Progenitor cell of endocrine pancreas (in vitro differentiated cells): ENCODE results near the gene POF1B. TPM values are rescaled to one million over a fixed set of nuclear protein-coding genes. Genes with fewer than 3 reads are reported as not detected.
"Not testable (repeated sequence)": the region's sequence is repeated elsewhere in the genome, so short reads cannot be mapped to it uniquely, and the experiment has no call there.

ENCODE experiments used
- DNase-seq: peaks from one replicate; pipeline ENCODE4 v3.0.0; 2021; ENCODE audit warnings: low spot score; ENCODE audit not compliant: unreplicated experiment
- H3K27ac Mint-ChIP-seq: 2 replicates; pipeline ENCODE4 v1.8.0; 2021; ENCODE audit warnings: mild to moderate bottlenecking, moderate library complexity, mixed read lengths
- H3K27me3 Mint-ChIP-seq: 2 replicates; pipeline ENCODE4 v1.8.0; 2021; ENCODE audit warnings: mixed read lengths
- H3K36me3 Mint-ChIP-seq: 2 replicates; pipeline ENCODE4 v1.8.0; 2022; ENCODE audit warnings: mixed read lengths; ENCODE audit not compliant: insufficient read depth
- H3K4me1 Mint-ChIP-seq: 2 replicates; pipeline ENCODE4 v1.8.0; 2021; ENCODE audit warnings: low read depth, mixed read lengths
- H3K4me3 Mint-ChIP-seq: 2 replicates; pipeline ENCODE4 v1.8.0; 2021; ENCODE audit warnings: low read depth, mild to moderate bottlenecking, moderate library complexity, mixed read lengths
- H3K9me3 Mint-ChIP-seq: 2 replicates; pipeline ENCODE4 v1.8.0; 2021; ENCODE audit warnings: low read depth, mixed read lengths
- total RNA-seq: library from RNA; stranded (reverse); gene quantifications from 2 replicates; pipeline ENCODE4 v1.2.1, GENCODE V29; 2021
- TF ChIP-seq, protein P1 (sequence below): fragments of 200-600 bp; sonication (generic); IDR thresholded peaks from one replicate; pipeline ENCODE4 v1.5.0; 2021; ENCODE audit warnings: antibody characterized with exemption, mild to moderate bottlenecking; ENCODE audit not compliant: unreplicated experiment

The POF1B gene
- total RNA-seq, 1 donor from 2014 or later = 0.36 TPM

GRCh38 chrX:85345523-85345922 lies 33.9 kb downstream of the POF1B start:
- no peaks in the 10 kb centered on the region for H3K36me3 Mint-ChIP-seq

DNA sequence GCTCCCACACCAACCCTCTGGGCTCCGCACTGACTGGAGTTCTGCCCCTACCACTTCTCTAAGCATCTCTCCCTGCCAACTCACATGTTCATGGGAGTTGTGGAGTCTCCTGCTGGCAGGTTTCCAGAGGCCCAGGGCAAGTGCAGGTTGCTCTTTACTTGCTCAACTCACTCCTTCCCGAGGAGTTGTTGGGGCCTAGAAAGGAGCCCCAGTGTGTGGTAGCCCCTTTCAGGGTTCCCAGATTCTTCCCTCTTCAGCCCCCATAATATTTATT lies 52.5 kb downstream of the POF1B start:
- H3K27ac Mint-ChIP-seq = no peak overlapping the region
- H3K4me1 Mint-ChIP-seq = no peaks in the 10 kb centered on the region
- H3K36me3 Mint-ChIP-seq = no peaks in the 10 kb centered on the region
- no peak overlapping the region for H3K4me3 Mint-ChIP-seq
- TF ChIP-seq, protein P1, sequence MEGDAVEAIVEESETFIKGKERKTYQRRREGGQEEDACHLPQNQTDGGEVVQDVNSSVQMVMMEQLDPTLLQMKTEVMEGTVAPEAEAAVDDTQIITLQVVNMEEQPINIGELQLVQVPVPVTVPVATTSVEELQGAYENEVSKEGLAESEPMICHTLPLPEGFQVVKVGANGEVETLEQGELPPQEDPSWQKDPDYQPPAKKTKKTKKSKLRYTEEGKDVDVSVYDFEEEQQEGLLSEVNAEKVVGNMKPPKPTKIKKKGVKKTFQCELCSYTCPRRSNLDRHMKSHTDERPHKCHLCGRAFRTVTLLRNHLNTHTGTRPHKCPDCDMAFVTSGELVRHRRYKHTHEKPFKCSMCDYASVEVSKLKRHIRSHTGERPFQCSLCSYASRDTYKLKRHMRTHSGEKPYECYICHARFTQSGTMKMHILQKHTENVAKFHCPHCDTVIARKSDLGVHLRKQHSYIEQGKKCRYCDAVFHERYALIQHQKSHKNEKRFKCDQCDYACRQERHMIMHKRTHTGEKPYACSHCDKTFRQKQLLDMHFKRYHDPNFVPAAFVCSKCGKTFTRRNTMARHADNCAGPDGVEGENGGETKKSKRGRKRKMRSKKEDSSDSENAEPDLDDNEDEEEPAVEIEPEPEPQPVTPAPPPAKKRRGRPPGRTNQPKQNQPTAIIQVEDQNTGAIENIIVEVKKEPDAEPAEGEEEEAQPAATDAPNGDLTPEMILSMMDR = no peak
- H3K9me3 Mint-ChIP-seq = peaks cover 29% of the 10 kb centered on the region
- H3K27me3 Mint-ChIP-seq = no peaks in the 10 kb centered on the region
- no peak for DNase-seq

More at GRCh38 chrX:85345523-85345922, 33.9 kb downstream of the POF1B start:
- Mint-ChIP-seq H3K4me1 (no peaks in the 10 kb centered on the region), H3K4me3 (no peak overlapping the region), H3K9me3 (peaks cover 9% of the 10 kb centered on the region), H3K27me3 (no peaks in the 10 kb centered on the region), H3K27ac (no peak overlapping the region)
- TF ChIP-seq, protein P1 = no peak
- DNase-seq = no peak

- DNase-seq = no peak
- peaks cover 29% of the 10 kb centered on the region for H3K9me3 Mint-ChIP-seq
- H3K27ac Mint-ChIP-seq = no peak overlapping the region
These were observed 53.0 kb downstream of the POF1B start for GRCh38 chrX:85326234-85327059.

GRCh38 chrX:85311348-85311747 lies 68.1 kb downstream of the POF1B start:
- H3K27ac Mint-ChIP-seq, H3K4me1 Mint-ChIP-seq, H3K27me3 Mint-ChIP-seq, H3K36me3 Mint-ChIP-seq, H3K4me3 Mint-ChIP-seq, DNase-seq: not testable (repeated sequence)
- peaks cover 26% of the 10 kb centered on the region for H3K9me3 Mint-ChIP-seq

More at GRCh38 chrX:85326234-85327059, 53.0 kb downstream of the POF1B start:
- Mint-ChIP-seq H3K4me1 (no peaks in the 10 kb centered on the region), H3K4me3 (no peak overlapping the region), H3K36me3 (no peaks in the 10 kb centered on the region), H3K27me3 (no peaks in the 10 kb centered on the region)
- TF ChIP-seq, protein P1 = no peak

DNA sequence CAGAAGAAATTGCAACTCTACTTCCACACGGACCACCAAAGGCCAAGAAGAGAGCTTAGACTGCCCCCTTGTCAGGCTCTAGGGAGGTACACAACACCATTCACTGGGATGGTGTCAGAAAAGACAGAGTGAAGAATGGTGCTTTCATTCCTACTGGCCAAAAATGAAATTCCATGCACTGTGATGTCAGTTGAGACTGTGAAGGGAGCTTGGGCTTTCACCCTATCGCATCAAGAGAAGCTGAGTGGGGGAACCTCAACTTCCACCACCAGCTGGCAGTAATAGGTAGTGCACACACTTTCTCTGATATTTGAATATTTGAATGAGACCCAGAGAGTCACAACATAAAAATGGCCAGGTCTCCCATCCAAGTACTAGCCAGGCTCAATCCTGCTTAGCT lies 69.7 kb downstream of the POF1B start:
- H3K4me1 Mint-ChIP-seq = no peaks in the 10 kb centered on the region
- H3K27me3 Mint-ChIP-seq = no peaks in the 10 kb centered on the region
- no peak overlapping the region for H3K27ac Mint-ChIP-seq
- TF ChIP-seq, protein P1 = peak; percentile 13
- H3K36me3 Mint-ChIP-seq = no peaks in the 10 kb centered on the region
- H3K9me3 Mint-ChIP-seq = peaks cover 21% of the 10 kb centered on the region
- DNase-seq = no peak
- no peak overlapping the region for H3K4me3 Mint-ChIP-seq

DNA sequence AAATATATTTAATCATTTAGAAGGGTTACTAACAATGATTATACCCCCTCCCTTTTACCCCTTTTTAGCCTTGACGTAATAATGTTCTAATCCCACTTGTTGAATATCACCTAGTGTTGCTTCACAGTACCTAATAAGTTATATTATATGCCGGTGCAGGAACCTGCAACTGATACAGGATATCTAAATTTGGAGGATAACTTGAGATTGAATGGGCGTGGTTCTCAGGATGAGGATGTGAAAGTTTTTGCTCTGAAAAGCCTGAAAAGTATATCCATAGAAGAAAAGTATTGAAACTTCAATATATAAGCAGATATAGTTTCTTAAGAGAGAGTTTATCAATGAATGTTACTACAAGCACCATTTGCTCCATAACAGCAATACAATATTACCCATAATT lies 75.9 kb downstream of the POF1B start:
- DNase-seq = no peak
- H3K4me3 Mint-ChIP-seq = no peak overlapping the region
- TF ChIP-seq, protein P1 = no peak
- peaks cover 2% of the 10 kb centered on the region for H3K36me3 Mint-ChIP-seq
- H3K4me1 Mint-ChIP-seq = peaks cover 2% of the 10 kb centered on the region
- no peaks in the 10 kb centered on the region for H3K27me3 Mint-ChIP-seq
- H3K27ac Mint-ChIP-seq = no peak overlapping the region
- peaks cover 18% of the 10 kb centered on the region for H3K9me3 Mint-ChIP-seq
